Measurements from ENCODE around the gene TNIK. TPM values are rescaled to one million over a fixed set of nuclear protein-coding genes. Genes with fewer than 3 reads are reported as not detected.

Gene TNIK
- total and polyA plus RNA-seq, 4 donors = 3.7 to 9.8 (median 5.2) TPM

DNA sequence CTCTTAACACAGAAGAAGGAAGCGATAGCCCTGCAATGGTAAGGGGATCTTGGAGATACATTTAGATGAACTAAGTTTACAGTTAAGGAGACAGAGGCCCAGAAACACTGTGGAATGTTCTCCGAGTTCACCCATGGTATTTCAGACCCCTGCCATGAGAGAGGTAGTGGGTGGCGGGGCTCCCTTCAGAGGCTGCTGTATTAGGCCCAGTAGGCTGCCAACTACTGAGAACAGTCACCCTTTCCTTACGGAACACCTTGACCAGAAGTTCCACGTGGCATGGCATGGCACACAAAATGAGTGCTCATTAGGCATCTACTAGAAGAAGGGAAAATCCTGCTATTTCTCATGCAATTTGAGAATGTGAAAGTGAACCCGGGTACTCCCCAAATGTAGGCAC lies 195.4 kb downstream of the TNIK start:
- no peak overlapping the region for H3K27ac ChIP-seq (ENCODE audit: low read depth in 1 of 2, low read length in 2 of 2)
- TF ChIP-seq NR2F2 (IDR thresholded peaks at IDR 0.05) (no peak), FOXA1 (IDR thresholded peaks at IDR 0.05) (no peak)
- TF ChIP-seq, protein P1, sequence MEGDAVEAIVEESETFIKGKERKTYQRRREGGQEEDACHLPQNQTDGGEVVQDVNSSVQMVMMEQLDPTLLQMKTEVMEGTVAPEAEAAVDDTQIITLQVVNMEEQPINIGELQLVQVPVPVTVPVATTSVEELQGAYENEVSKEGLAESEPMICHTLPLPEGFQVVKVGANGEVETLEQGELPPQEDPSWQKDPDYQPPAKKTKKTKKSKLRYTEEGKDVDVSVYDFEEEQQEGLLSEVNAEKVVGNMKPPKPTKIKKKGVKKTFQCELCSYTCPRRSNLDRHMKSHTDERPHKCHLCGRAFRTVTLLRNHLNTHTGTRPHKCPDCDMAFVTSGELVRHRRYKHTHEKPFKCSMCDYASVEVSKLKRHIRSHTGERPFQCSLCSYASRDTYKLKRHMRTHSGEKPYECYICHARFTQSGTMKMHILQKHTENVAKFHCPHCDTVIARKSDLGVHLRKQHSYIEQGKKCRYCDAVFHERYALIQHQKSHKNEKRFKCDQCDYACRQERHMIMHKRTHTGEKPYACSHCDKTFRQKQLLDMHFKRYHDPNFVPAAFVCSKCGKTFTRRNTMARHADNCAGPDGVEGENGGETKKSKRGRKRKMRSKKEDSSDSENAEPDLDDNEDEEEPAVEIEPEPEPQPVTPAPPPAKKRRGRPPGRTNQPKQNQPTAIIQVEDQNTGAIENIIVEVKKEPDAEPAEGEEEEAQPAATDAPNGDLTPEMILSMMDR (IDR thresholded peaks at IDR 0.05; ENCODE audit: low read depth, low read length, missing input control) = no peak
- TF ChIP-seq, protein P2, sequence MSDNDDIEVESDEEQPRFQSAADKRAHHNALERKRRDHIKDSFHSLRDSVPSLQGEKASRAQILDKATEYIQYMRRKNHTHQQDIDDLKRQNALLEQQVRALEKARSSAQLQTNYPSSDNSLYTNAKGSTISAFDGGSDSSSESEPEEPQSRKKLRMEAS (IDR thresholded peaks at IDR 0.05) = no peak
- H3K4me1 ChIP-seq (ENCODE audit: control insufficient read depth in 4 of 4, insufficient read depth in 4 of 4, low read length in 3 of 4) = peaks cover 0 to 6% (median 0%) of the 10 kb centered on the region in 4 donors
- DNase-seq (ENCODE audit: low spot score) = no peak
- no peak overlapping the region for H3K9ac ChIP-seq (ENCODE audit: low read depth in 1 of 2, low read length in 2 of 2)
- H3K9me3 ChIP-seq (ENCODE audit: control insufficient read depth in 4 of 4, low read length in 3 of 4) = no peaks in the 10 kb centered on the region
- H3K4me3 ChIP-seq (ENCODE audit: low read depth in 1 of 3, low read length in 3 of 3) = no peak overlapping the region
- WGBS = 88% methylated on average over 6 of the region's 6 CpGs
- H3K27me3 ChIP-seq (ENCODE audit: control insufficient read depth in 4 of 4, insufficient read depth in 4 of 4, low read length in 3 of 4) = no peaks in the 10 kb centered on the region
- H3K36me3 ChIP-seq (ENCODE audit: control insufficient read depth in 4 of 4, insufficient read depth in 3 of 4, low read depth in 1 of 4, low read length in 3 of 4) = no peaks in the 10 kb centered on the region

DNA sequence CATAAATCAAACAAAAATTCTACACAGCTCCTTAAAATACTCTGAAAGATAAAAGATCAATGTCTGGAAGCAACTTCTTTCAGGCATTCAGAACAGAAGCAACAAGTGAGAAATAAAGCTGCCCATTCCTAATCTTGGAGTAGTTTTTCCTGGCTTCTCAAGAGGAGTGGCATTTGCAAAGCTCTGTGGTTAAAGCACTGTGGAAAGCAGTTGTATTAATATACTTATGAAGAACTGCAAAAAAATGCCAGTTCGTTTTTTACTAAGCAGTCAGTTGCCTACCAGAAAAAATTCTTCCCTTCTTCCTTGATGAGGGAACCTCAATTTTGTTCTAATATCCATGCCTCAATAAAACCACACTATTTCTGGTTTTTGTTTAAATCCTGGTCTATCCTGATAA lies 197.8 kb downstream of the TNIK start:
- no peak overlapping the region for H3K27ac ChIP-seq (ENCODE audit: low read depth in 1 of 2, low read length in 2 of 2)
- no peaks in the 10 kb centered on the region for H3K9me3 ChIP-seq (ENCODE audit: control insufficient read depth in 4 of 4, low read length in 3 of 4)
- peaks cover 0 to 6% (median under 1%) of the 10 kb centered on the region in 4 donors for H3K4me1 ChIP-seq (ENCODE audit: control insufficient read depth in 4 of 4, insufficient read depth in 4 of 4, low read length in 3 of 4)
- H3K36me3 ChIP-seq (ENCODE audit: control insufficient read depth in 4 of 4, insufficient read depth in 3 of 4, low read depth in 1 of 4, low read length in 3 of 4) = no peaks in the 10 kb centered on the region
- no peak for DNase-seq (ENCODE audit: low spot score)
- 83% methylated on average over 1 of the region's 1 CpG for WGBS
- TF ChIP-seq, protein P2 (IDR thresholded peaks at IDR 0.05) = no peak
- no peak for TF ChIP-seq HNF4A (conservative IDR thresholded peaks at IDR 0.05)
- no peak for TF ChIP-seq FOXA1 (IDR thresholded peaks at IDR 0.05)
- TF ChIP-seq JUND (IDR thresholded peaks at IDR 0.05) = no peak
- no peak for TF ChIP-seq GABPA (IDR thresholded peaks at IDR 0.05 in 1 of 2, conservative IDR thresholded peaks at IDR 0.05 in 1 of 2)
- no peak for TF ChIP-seq SP1 (IDR thresholded peaks at IDR 0.05)
- TF ChIP-seq, protein P3, sequence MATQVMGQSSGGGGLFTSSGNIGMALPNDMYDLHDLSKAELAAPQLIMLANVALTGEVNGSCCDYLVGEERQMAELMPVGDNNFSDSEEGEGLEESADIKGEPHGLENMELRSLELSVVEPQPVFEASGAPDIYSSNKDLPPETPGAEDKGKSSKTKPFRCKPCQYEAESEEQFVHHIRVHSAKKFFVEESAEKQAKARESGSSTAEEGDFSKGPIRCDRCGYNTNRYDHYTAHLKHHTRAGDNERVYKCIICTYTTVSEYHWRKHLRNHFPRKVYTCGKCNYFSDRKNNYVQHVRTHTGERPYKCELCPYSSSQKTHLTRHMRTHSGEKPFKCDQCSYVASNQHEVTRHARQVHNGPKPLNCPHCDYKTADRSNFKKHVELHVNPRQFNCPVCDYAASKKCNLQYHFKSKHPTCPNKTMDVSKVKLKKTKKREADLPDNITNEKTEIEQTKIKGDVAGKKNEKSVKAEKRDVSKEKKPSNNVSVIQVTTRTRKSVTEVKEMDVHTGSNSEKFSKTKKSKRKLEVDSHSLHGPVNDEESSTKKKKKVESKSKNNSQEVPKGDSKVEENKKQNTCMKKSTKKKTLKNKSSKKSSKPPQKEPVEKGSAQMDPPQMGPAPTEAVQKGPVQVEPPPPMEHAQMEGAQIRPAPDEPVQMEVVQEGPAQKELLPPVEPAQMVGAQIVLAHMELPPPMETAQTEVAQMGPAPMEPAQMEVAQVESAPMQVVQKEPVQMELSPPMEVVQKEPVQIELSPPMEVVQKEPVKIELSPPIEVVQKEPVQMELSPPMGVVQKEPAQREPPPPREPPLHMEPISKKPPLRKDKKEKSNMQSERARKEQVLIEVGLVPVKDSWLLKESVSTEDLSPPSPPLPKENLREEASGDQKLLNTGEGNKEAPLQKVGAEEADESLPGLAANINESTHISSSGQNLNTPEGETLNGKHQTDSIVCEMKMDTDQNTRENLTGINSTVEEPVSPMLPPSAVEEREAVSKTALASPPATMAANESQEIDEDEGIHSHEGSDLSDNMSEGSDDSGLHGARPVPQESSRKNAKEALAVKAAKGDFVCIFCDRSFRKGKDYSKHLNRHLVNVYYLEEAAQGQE (IDR thresholded peaks at IDR 0.05) = no peak
- no peak for TF ChIP-seq EGR1 (IDR thresholded peaks at IDR 0.05; ENCODE audit: low read depth in 2 of 2)
- no peak for TF ChIP-seq TAF1 (conservative IDR thresholded peaks at IDR 0.05)
- TF ChIP-seq, protein P4, sequence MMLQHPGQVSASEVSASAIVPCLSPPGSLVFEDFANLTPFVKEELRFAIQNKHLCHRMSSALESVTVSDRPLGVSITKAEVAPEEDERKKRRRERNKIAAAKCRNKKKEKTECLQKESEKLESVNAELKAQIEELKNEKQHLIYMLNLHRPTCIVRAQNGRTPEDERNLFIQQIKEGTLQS (IDR thresholded peaks at IDR 0.05) = no peak
- TF ChIP-seq YY1 (IDR thresholded peaks at IDR 0.05) = no peak
- no peak overlapping the region for H3K4me3 ChIP-seq (ENCODE audit: low read depth in 1 of 3, low read length in 3 of 3)
- H3K27me3 ChIP-seq (ENCODE audit: control insufficient read depth in 4 of 4, insufficient read depth in 4 of 4, low read length in 3 of 4) = no peaks in the 10 kb centered on the region
- H3K9ac ChIP-seq (ENCODE audit: low read depth in 1 of 2, low read length in 2 of 2) = no peak overlapping the region
